HCT116 (cell line): ENCODE data around the gene CDH3. TPM values are rescaled to one million over a fixed set of nuclear protein-coding genes. Genes with fewer than 3 reads are reported as not detected.
A peak's percentile ranks its signal among the peaks of the same experiment; 100 is the strongest.

Experiments
- ATAC-seq: fragments of 200-7000 bp; cut with Tn5 transposase; 2 replicates; pipeline ENCODE4 v1.9.1; 2020; ENCODE audit warnings: mild to moderate bottlenecking, moderate library complexity
- BruUV-seq: library from RNA; stranded (reverse); fragments of 400-500 nt; replicated peaks from 2 replicates; lab custom pipeline; 2021; lab: Mats Ljungman, UMichigan
- CTCF ChIA-PET: fragments of 300-600 bp; sonication (Branson Sonifier 250); formaldehyde crosslinking; loops from one replicate; lab custom pipeline; 2021; ENCODE audit warnings: antibody characterized with exemption; lab: Charles Lee
- POLR2A ChIA-PET: fragments of 300-600, 350-600 bp; sonication (Branson Sonifier 250); formaldehyde crosslinking; loops from one replicate; lab custom pipeline; 2021; ENCODE audit warnings: antibody characterized with exemption; lab: Charles Lee
- RAD21 ChIA-PET, 2 experiments: fragments of 300-600 bp; sonication (Branson Sonifier 250); formaldehyde crosslinking; loops; one replicate each; lab custom pipeline; 2023; ENCODE audit warnings: low total read pairs in 2 of 2; ENCODE audit not compliant: uncharacterized antibody in 2 of 2, unreplicated experiment in 2 of 2, low non-redundant PET in 1 of 2; lab: Charles Lee
- DNase-seq: peaks from one replicate; pipeline ENCODE4 v3.0.0-alpha.2; 2010; ENCODE audit warnings: low read depth, low spot score
- H2AFZ ChIP-seq: fragments of 200-600 bp; shearing (Covaris generic), sonication (generic); 2 replicates; pipeline ENCODE4 v1.6.1; 2017; ENCODE audit warnings: low read depth, mixed run types, mixed read lengths, antibody characterized with exemption, low read length; ENCODE audit not compliant: poor library complexity, severe bottlenecking
- H3K27ac ChIP-seq: 2 replicates; pipeline ENCODE4 v1.5.1; 2012; ENCODE audit warnings: low read depth, low read length
- H3K27me3 ChIP-seq: fragments of 200-600 bp; sonication (generic); 2 replicates; pipeline ENCODE4 v1.6.1; 2016; ENCODE audit warnings: mixed run types, low read length, mixed read lengths; ENCODE audit not compliant: insufficient read depth
- H3K36me3 ChIP-seq, 2 experiments: fragments of 200-500 bp in 1 of 2; fragments of 200-600 bp in 1 of 2; sonication (Bioruptor generic) in 1 of 2; sonication (generic) in 1 of 2; 2 replicates each; pipeline versions ENCODE4 v1.5.1 to v1.6.1; 2014 to 2016; ENCODE audit warnings: low read length in 2 of 2, inconsistent platforms in 1 of 2, mixed read lengths in 1 of 2, mixed run types in 1 of 2; ENCODE audit not compliant: insufficient read depth in 2 of 2, control insufficient read depth in 1 of 2
- H3K4me1 ChIP-seq, 2 experiments: fragments of 200-600 bp in 1 of 2; sonication (generic) in 1 of 2; 2 replicates each; pipeline versions ENCODE4 v1.5.1 to v1.6.1; 2012 to 2017; ENCODE audit warnings: low read length in 2 of 2, inconsistent platforms in 1 of 2, mild to moderate bottlenecking in 1 of 2, mixed read lengths in 1 of 2, mixed run types in 1 of 2, moderate library complexity in 1 of 2; ENCODE audit not compliant: insufficient read depth in 2 of 2, control insufficient read depth in 1 of 2
- H3K4me2 ChIP-seq: fragments of 200-600 bp; sonication (generic); 2 replicates; pipeline ENCODE4 v1.6.1; 2017; ENCODE audit warnings: mixed run types, low read length, mixed read lengths
- H3K4me3 ChIP-seq, 2 experiments: fragments of 200-600 bp in 1 of 2; sonication (generic) in 1 of 2; replicated peaks in 1 of 2; 2 replicates each; pipeline ENCODE4 v1.5.1; 2011 to 2016; ENCODE audit warnings: low read length in 2 of 2, control low read depth in 1 of 2, low read depth in 1 of 2, mild to moderate bottlenecking in 1 of 2, mixed read lengths in 1 of 2, mixed run types in 1 of 2
- H3K79me2 ChIP-seq: fragments of 200-600 bp; sonication (generic); 2 replicates; pipeline ENCODE4 v1.6.1; 2017; ENCODE audit warnings: mild to moderate bottlenecking, mixed run types, low read length, moderate library complexity, mixed read lengths; ENCODE audit not compliant: insufficient read depth
- H3K9ac ChIP-seq: fragments of 200-600 bp; sonication (generic); 2 replicates; pipeline ENCODE4 v1.6.1; 2016; ENCODE audit warnings: low read length, mixed read lengths
- H3K9me2 ChIP-seq: fragments of 200-600 bp; sonication (generic), shearing (Covaris generic); 2 replicates; pipeline ENCODE4 v1.6.1; 2017; ENCODE audit warnings: mixed run types, mild to moderate bottlenecking, moderate library complexity; ENCODE audit not compliant: insufficient read depth
- H3K9me3 ChIP-seq, 2 experiments: fragments of 200-500 bp in 1 of 2; fragments of 200-600 bp in 1 of 2; sonication (Bioruptor generic) in 1 of 2; sonication (generic) in 1 of 2; 2 replicates each; pipeline ENCODE4 v1.6.1; 2014 to 2017; ENCODE audit warnings: low read length in 2 of 2, mixed read lengths in 2 of 2, inconsistent platforms in 1 of 2, low read depth in 1 of 2, mild to moderate bottlenecking in 1 of 2, mixed run types in 1 of 2, moderate library complexity in 1 of 2; ENCODE audit not compliant: control insufficient read depth in 1 of 2, insufficient read depth in 1 of 2
- H4K20me1 ChIP-seq: fragments of 200-600 bp; sonication (generic), shearing (Covaris generic); 2 replicates; pipeline ENCODE4 v1.6.1; 2017; ENCODE audit warnings: mixed run types, mild to moderate bottlenecking, moderate library complexity; ENCODE audit not compliant: insufficient read depth
- EGR1 ChIP-seq: IDR thresholded peaks from 2 replicates; pipeline ENCODE4 v1.6.1; 2012; ENCODE audit warnings: low read depth
- EZH2 ChIP-seq: fragments of 200-600 bp; sonication (generic); IDR thresholded peaks from 2 replicates; pipeline ENCODE4 v1.6.1; 2017; ENCODE audit warnings: antibody characterized with exemption, mixed run types
- FOSL1 ChIP-seq: IDR thresholded peaks from 2 replicates; pipeline ENCODE4 v1.6.1; 2012; ENCODE audit warnings: low read depth
- SP1 ChIP-seq: IDR thresholded peaks from 2 replicates; pipeline ENCODE4 v1.6.1; 2012; ENCODE audit warnings: low read depth
- TCF7L2 ChIP-seq: IDR thresholded peaks from 2 replicates; pipeline ENCODE4 v1.7.0; 2011; ENCODE audit warnings: borderline replicate concordance, inconsistent platforms; ENCODE audit not compliant: insufficient read depth, insufficient read length; ENCODE audit errors: extremely low read depth
- intact Hi-C: fragments of 100-400 bp; cut with micrococcal nuclease; formaldehyde crosslinking; loops from 2 replicates; pipeline ENCODE4 v1.10.0; 2022
- total RNA-seq: library from RNA; stranded (reverse); gene quantifications from one replicate; pipeline ENCODE4 v1.2.1, GENCODE V29; 2021; ENCODE audit not compliant: unreplicated experiment
- TF ChIP-seq, protein P1 (sequence below): IDR thresholded peaks from 2 replicates; pipeline ENCODE4 v1.6.1; 2011; ENCODE audit warnings: mild to moderate bottlenecking, low read length, moderate library complexity; ENCODE audit not compliant: insufficient replicate concordance; ENCODE audit errors: extremely low read depth
- TF ChIP-seq, protein P2 (sequence below): IDR thresholded peaks from 2 replicates; pipeline ENCODE4 v1.6.1; 2012

Gene CDH3
- total RNA-seq, 1 experiment from 2014 or later = 94.7 TPM

- TF ChIP-seq FOSL1 (no peak), SP1 (0 out of 2 replicates have a peak, but pooled peaks have one; percentile 19), TCF7L2 (no peak), EGR1 (no peak), EZH2 (no peak)
- TF ChIP-seq, protein P1, sequence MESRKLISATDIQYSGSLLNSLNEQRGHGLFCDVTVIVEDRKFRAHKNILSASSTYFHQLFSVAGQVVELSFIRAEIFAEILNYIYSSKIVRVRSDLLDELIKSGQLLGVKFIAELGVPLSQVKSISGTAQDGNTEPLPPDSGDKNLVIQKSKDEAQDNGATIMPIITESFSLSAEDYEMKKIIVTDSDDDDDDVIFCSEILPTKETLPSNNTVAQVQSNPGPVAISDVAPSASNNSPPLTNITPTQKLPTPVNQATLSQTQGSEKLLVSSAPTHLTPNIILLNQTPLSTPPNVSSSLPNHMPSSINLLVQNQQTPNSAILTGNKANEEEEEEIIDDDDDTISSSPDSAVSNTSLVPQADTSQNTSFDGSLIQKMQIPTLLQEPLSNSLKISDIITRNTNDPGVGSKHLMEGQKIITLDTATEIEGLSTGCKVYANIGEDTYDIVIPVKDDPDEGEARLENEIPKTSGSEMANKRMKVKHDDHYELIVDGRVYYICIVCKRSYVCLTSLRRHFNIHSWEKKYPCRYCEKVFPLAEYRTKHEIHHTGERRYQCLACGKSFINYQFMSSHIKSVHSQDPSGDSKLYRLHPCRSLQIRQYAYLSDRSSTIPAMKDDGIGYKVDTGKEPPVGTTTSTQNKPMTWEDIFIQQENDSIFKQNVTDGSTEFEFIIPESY = no peak
- TF ChIP-seq, protein P2, sequence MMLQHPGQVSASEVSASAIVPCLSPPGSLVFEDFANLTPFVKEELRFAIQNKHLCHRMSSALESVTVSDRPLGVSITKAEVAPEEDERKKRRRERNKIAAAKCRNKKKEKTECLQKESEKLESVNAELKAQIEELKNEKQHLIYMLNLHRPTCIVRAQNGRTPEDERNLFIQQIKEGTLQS = no peak
- TF ChIP-seq, all 23 proteins: peak for 1
- RAD21 ChIA-PET = no interaction called here
- Histone ChIP-seq H3K9me2 (no peaks in the 10 kb centered on the region), H4K20me1 (peaks cover 4% of the 10 kb centered on the region; the same call in 1 of the 2 replicates), H3K9me3 (no peaks in the 10 kb centered on the region), H3K27me3 (no peaks in the 10 kb centered on the region), H3K9ac (no peak overlapping the region), H3K36me3 (no peaks in the 10 kb centered on the region), H2AFZ (no peak overlapping the region), H3K79me2 (peaks cover 56% of the 10 kb centered on the region), H3K4me3 (0 out of 4 replicates have a peak overlapping the region, but pooled peaks of 1 of the 2 experiments have one; percentile 4), H3K4me1 (peaks cover 51 to 60% of the 10 kb centered on the region in 2 experiments), H3K27ac (no peak overlapping the region), H3K4me2 (peak overlapping the region; percentile 59)
- CTCF ChIA-PET = no interaction called here
- POLR2A ChIA-PET = interaction anchor here (0.7 kb wide), 1 partner anchor 10 kb away, joined by 3 read pairs; the partner anchor contains the start of gene CDH1
- DNase-seq (no peak), ATAC-seq (0 out of 2 replicates have a peak, but pooled peaks have one; percentile 18)
- BruUV-seq = no TSS peak
- intact Hi-C loops = no loop called here
These were observed 101.8 kb downstream of the CDH3 start for GRCh38 chr16:68746951-68747350.
